Activated CD4-positive, alpha-beta memory T cell treated with anti-CD3 and anti-CD28 coated beads for 36 hours (primary cell): Measurements from ENCODE around the gene MTCL3.
A peak's percentile ranks its signal among the peaks of the same experiment; 100 is the strongest.

ENCODE experiments used
- CTCF ChIA-PET: fragments of 350-600 bp; sonication (Branson Sonifier 250); formaldehyde crosslinking; loops from one replicate; lab custom pipeline; 2021; ENCODE audit warnings: antibody characterized with exemption, inconsistent platforms; lab: Charles Lee
- POLR2A ChIA-PET: fragments of 350-600 bp; sonication (Branson Sonifier 250); formaldehyde crosslinking; loops from one replicate; lab custom pipeline; 2021; ENCODE audit warnings: antibody characterized with exemption; lab: Charles Lee
- DNase-seq: peaks from one replicate; pipeline ENCODE4 v3.0.0-alpha.2; 2020
- H3K27ac Mint-ChIP-seq: one replicate; pipeline ENCODE4 v1.8.0; 2021; ENCODE audit warnings: mixed read lengths
- H3K27me3 Mint-ChIP-seq: one replicate; pipeline ENCODE4 v1.8.0; 2021; ENCODE audit warnings: mixed read lengths
- H3K36me3 Mint-ChIP-seq: one replicate; pipeline ENCODE4 v1.8.0; 2021; ENCODE audit warnings: mixed read lengths
- H3K4me1 Mint-ChIP-seq: one replicate; pipeline ENCODE4 v1.8.0; 2021; ENCODE audit warnings: low read depth, mixed read lengths
- H3K4me3 Mint-ChIP-seq: one replicate; pipeline ENCODE4 v1.8.0; 2021; ENCODE audit warnings: mild to moderate bottlenecking, mixed read lengths
- H3K9me3 Mint-ChIP-seq: one replicate; pipeline ENCODE4 v1.8.0; 2021; ENCODE audit warnings: mixed read lengths
- intact Hi-C: fragments of 100-400 bp; cut with micrococcal nuclease; formaldehyde crosslinking; loops from one replicate; pipeline ENCODE4 v1.15.1; 2023

MTCL3 gene

GRCh38 chr6:127515234-127515793 is 3.8 kb downstream of the MTCL3 start:
- ChIA-PET POLR2A (interaction anchor here (1.1 to 2.9 kb wide), 7 partner anchors 13 to 249 kb away, joined by 3 to 21 read pairs (median 4); partner anchors contain the start of gene RNF146), CTCF (interaction anchor here (0.6 to 9.4 kb wide), 32 partner anchors 8 to 841 kb away, joined by 3 to 163 read pairs (median 8); partner anchors contain the start of genes ECHDC1 and RNF146)
- Mint-ChIP-seq H3K27me3 (peaks cover 10% of the 10 kb centered on the region), H3K27ac (peak overlapping the region; percentile 53), H3K4me1 (peaks cover 32% of the 10 kb centered on the region), H3K36me3 (peaks cover 10% of the 10 kb centered on the region), H3K4me3 (peak overlapping the region; percentile 85), H3K9me3 (no peaks in the 10 kb centered on the region)
- intact Hi-C loops = loop anchor here (1.0 to 10.0 kb wide), 5 partner anchors 95 to 1977 kb away; partner anchors contain the start of gene RNF146
- no peak for DNase-seq

GRCh38 chr6:127514773-127515227 is 4.3 kb downstream of the MTCL3 start:
- Mint-ChIP-seq H3K36me3 (peaks cover 14% of the 10 kb centered on the region), H3K9me3 (no peaks in the 10 kb centered on the region), H3K4me3 (peak overlapping the region; percentile 85), H3K27me3 (peaks cover 6% of the 10 kb centered on the region), H3K27ac (peak overlapping the region; percentile 53), H3K4me1 (peaks cover 32% of the 10 kb centered on the region)
- intact Hi-C loops = loop anchor here (1.0 to 10.0 kb wide), 5 partner anchors 94 to 1978 kb away; partner anchors contain the start of gene RNF146
- DNase-seq = peak; percentile 80
- ChIA-PET CTCF (interaction anchor here (0.6 to 9.4 kb wide), 14 partner anchors 8 to 842 kb away, joined by 3 to 163 read pairs (median 18); partner anchors contain the start of genes ECHDC1 and RNF146), POLR2A (interaction anchor here (0.8 to 2.9 kb wide), 4 partner anchors 12 to 248 kb away, joined by 3 to 21 read pairs (median 8); partner anchors contain the start of gene RNF146)

GRCh38 chr6:127514179-127514772 is 4.9 kb downstream of the MTCL3 start:
- Mint-ChIP-seq H3K36me3 (peaks cover 17% of the 10 kb centered on the region), H3K27me3 (peaks cover 4% of the 10 kb centered on the region), H3K4me1 (peaks cover 29% of the 10 kb centered on the region), H3K4me3 (peak overlapping the region; percentile 85), H3K9me3 (no peaks in the 10 kb centered on the region), H3K27ac (no peak overlapping the region)
- intact Hi-C loops = loop anchor here (10.0 kb wide), 1 partner anchor 401 kb away; no protein-coding TSS in a partner anchor
- POLR2A ChIA-PET = interaction anchor here (0.8 to 2.9 kb wide), 4 partner anchors 12 to 248 kb away, joined by 3 to 21 read pairs (median 8); partner anchors contain the start of gene RNF146
- CTCF ChIA-PET = interaction anchor here (0.6 to 9.4 kb wide), 7 partner anchors 15 to 210 kb away, joined by 3 to 163 read pairs (median 22); partner anchors contain the start of gene ECHDC1
- peak; percentile 9 for DNase-seq

- no peaks in the 10 kb centered on the region for H3K9me3 Mint-ChIP-seq
- CTCF ChIA-PET = interaction anchor here (7.6 to 9.4 kb wide), 2 partner anchors 24 to 27 kb away, joined by 97 to 163 read pairs; no protein-coding TSS in a partner anchor
- H3K4me3 Mint-ChIP-seq = no peak overlapping the region
Measured at GRCh38 chr6:127513425-127513824, 5.7 kb downstream of the MTCL3 start.

GRCh38 chr6:127510876-127511275 is 8.3 kb downstream of the MTCL3 start:
- ChIA-PET CTCF (interaction anchor here (0.7 to 1.9 kb wide), 2 partner anchors 27 to 28 kb away, joined by 3 to 6 read pairs; no protein-coding TSS in a partner anchor), POLR2A (interaction anchor here (0.5 kb wide), 1 partner anchor 72 kb away, joined by 3 read pairs; no protein-coding TSS in a partner anchor)
- intact Hi-C loops = loop anchor here (10.0 kb wide), 1 partner anchor 404 kb away; no protein-coding TSS in a partner anchor

More at GRCh38 chr6:127513425-127513824, 5.7 kb downstream of the MTCL3 start:
- Mint-ChIP-seq H3K4me1 (peaks cover 22% of the 10 kb centered on the region), H3K27me3 (peaks cover 3% of the 10 kb centered on the region), H3K27ac (no peak overlapping the region), H3K36me3 (peaks cover 17% of the 10 kb centered on the region)
- POLR2A ChIA-PET = no interaction called here
- intact Hi-C loops = loop anchor here (10.0 kb wide), 1 partner anchor 401 kb away; no protein-coding TSS in a partner anchor
- DNase-seq = no peak

GRCh38 chr6:127506894-127507293 is 12.2 kb downstream of the MTCL3 start:
- H3K27ac Mint-ChIP-seq = no peak overlapping the region
- POLR2A ChIA-PET = interaction anchor here (1.9 kb wide), 1 partner anchor 12 kb away, joined by 4 read pairs; the partner anchor contains the start of gene MTCL3
- no peak for DNase-seq
- no peaks in the 10 kb centered on the region for H3K27me3 Mint-ChIP-seq
- H3K4me1 Mint-ChIP-seq = no peaks in the 10 kb centered on the region
- intact Hi-C loops = no loop called here
- CTCF ChIA-PET = interaction anchor here (0.7 to 3.1 kb wide), 2 partner anchors 9 to 471 kb away, joined by 3 to 18 read pairs; no protein-coding TSS in a partner anchor
- H3K9me3 Mint-ChIP-seq = no peaks in the 10 kb centered on the region
- H3K4me3 Mint-ChIP-seq = no peak overlapping the region
- peaks cover 15% of the 10 kb centered on the region for H3K36me3 Mint-ChIP-seq

More at GRCh38 chr6:127510876-127511275, 8.3 kb downstream of the MTCL3 start:
- H3K4me1 Mint-ChIP-seq = peaks cover 12% of the 10 kb centered on the region
- peaks cover 3% of the 10 kb centered on the region for H3K27me3 Mint-ChIP-seq
- no peaks in the 10 kb centered on the region for H3K9me3 Mint-ChIP-seq
- no peak overlapping the region for H3K27ac Mint-ChIP-seq
- DNase-seq = no peak
- no peak overlapping the region for H3K4me3 Mint-ChIP-seq
- H3K36me3 Mint-ChIP-seq = peaks cover 17% of the 10 kb centered on the region

GRCh38 chr6:127503022-127503421 is 16.1 kb downstream of the MTCL3 start:
- ChIA-PET CTCF (interaction anchor here (0.6 to 2.2 kb wide), 2 partner anchors 14 to 206 kb away, joined by 3 to 9 read pairs; no protein-coding TSS in a partner anchor), POLR2A (interaction anchor here (1.2 kb wide), 1 partner anchor 12 kb away, joined by 4 read pairs; no protein-coding TSS in a partner anchor)
- Mint-ChIP-seq H3K27ac (no peak overlapping the region), H3K27me3 (no peaks in the 10 kb centered on the region), H3K4me1 (no peaks in the 10 kb centered on the region), H3K4me3 (no peak overlapping the region), H3K9me3 (no peaks in the 10 kb centered on the region), H3K36me3 (no peaks in the 10 kb centered on the region)
- DNase-seq = no peak
- intact Hi-C loops = no loop called here

- no peak for DNase-seq
- intact Hi-C loops = no loop called here
- H3K4me1 Mint-ChIP-seq = no peaks in the 10 kb centered on the region
- H3K36me3 Mint-ChIP-seq = no peaks in the 10 kb centered on the region
- POLR2A ChIA-PET = no interaction called here
- H3K27me3 Mint-ChIP-seq = no peaks in the 10 kb centered on the region
- H3K27ac Mint-ChIP-seq = no peak overlapping the region
- no peaks in the 10 kb centered on the region for H3K9me3 Mint-ChIP-seq
- CTCF ChIA-PET = interaction anchor here (0.8 to 1.0 kb wide), 2 partner anchors 19 to 42 kb away, joined by 3 to 4 read pairs; no protein-coding TSS in a partner anchor
- H3K4me3 Mint-ChIP-seq = no peak overlapping the region
Measured at GRCh38 chr6:127497410-127497809, 21.7 kb downstream of the MTCL3 start.

GRCh38 chr6:127496471-127496870 is 22.7 kb downstream of the MTCL3 start:
- Mint-ChIP-seq H3K36me3 (no peaks in the 10 kb centered on the region), H3K4me3 (no peak overlapping the region), H3K4me1 (no peaks in the 10 kb centered on the region), H3K27me3 (no peaks in the 10 kb centered on the region), H3K27ac (no peak overlapping the region), H3K9me3 (no peaks in the 10 kb centered on the region)
- no peak for DNase-seq
- CTCF ChIA-PET = interaction anchor here (0.8 to 14.1 kb wide), 3 partner anchors 20 to 43 kb away, joined by 3 to 163 read pairs (median 4); partner anchors contain the start of gene MTCL3
- intact Hi-C loops = no loop called here
- POLR2A ChIA-PET = no interaction called here

GRCh38 chr6:127494240-127494767 is 24.8 kb downstream of the MTCL3 start:
- POLR2A ChIA-PET = no interaction called here
- CTCF ChIA-PET = interaction anchor here (0.6 to 14.1 kb wide), 2 partner anchors 23 to 46 kb away, joined by 3 to 163 read pairs; partner anchors contain the start of gene MTCL3
- peaks cover 6% of the 10 kb centered on the region for H3K36me3 Mint-ChIP-seq
- H3K4me3 Mint-ChIP-seq = no peak overlapping the region
- H3K27me3 Mint-ChIP-seq = no peaks in the 10 kb centered on the region
- intact Hi-C loops = no loop called here
- no peak overlapping the region for H3K27ac Mint-ChIP-seq
- peaks cover 4% of the 10 kb centered on the region for H3K4me1 Mint-ChIP-seq
- H3K9me3 Mint-ChIP-seq = no peaks in the 10 kb centered on the region
- DNase-seq = no peak

- Mint-ChIP-seq H3K27me3 (no peaks in the 10 kb centered on the region), H3K4me1 (peaks cover 21% of the 10 kb centered on the region), H3K27ac (no peak overlapping the region), H3K4me3 (no peak overlapping the region), H3K36me3 (peaks cover 10% of the 10 kb centered on the region), H3K9me3 (peaks cover 8% of the 10 kb centered on the region)
- intact Hi-C loops = loop anchor here (10.0 kb wide), 1 partner anchor 246 kb away; no protein-coding TSS in a partner anchor
- POLR2A ChIA-PET = no interaction called here
- no peak for DNase-seq
- CTCF ChIA-PET = interaction anchor here (14.1 kb wide), 1 partner anchor 28 kb away, joined by 163 read pairs; the partner anchor contains the start of gene MTCL3
Measured at GRCh38 chr6:127489248-127489647, 29.9 kb downstream of the MTCL3 start.
